Smooth muscle cell (in vitro differentiated cells): ENCODE measurements around the gene SYT9. TPM values are rescaled to one million over a fixed set of nuclear protein-coding genes. Genes with fewer than 3 reads are reported as not detected.

ENCODE experiments used
- DNase-seq: peaks from one replicate; lab custom pipeline; 2025; ENCODE audit not compliant: unreplicated experiment; lab: John Stamatoyannopoulos, UW
- H2AFZ ChIP-seq: fragments of 200-600 bp; sonication (generic); 2 replicates; pipeline ENCODE4 v1.6.0; 2016; ENCODE audit warnings: antibody characterized with exemption, low read depth, mild to moderate bottlenecking
- H3F3A ChIP-seq: fragments of 200-600 bp; sonication (generic); 2 replicates; pipeline ENCODE4 v1.6.0; 2017; ENCODE audit warnings: antibody characterized with exemption, low read depth
- H3K27ac ChIP-seq: fragments of 200-600 bp; sonication (generic); 2 replicates; pipeline ENCODE4 v1.5.1; 2016; ENCODE audit warnings: low read depth, mild to moderate bottlenecking
- H3K27me3 ChIP-seq: fragments of 200-600 bp; sonication (generic); 2 replicates; pipeline ENCODE4 v1.6.1; 2016; ENCODE audit warnings: low read depth, mild to moderate bottlenecking
- H3K36me3 ChIP-seq: fragments of 200-600 bp; sonication (generic); 2 replicates; pipeline ENCODE4 v1.5.1; 2016; ENCODE audit warnings: low read depth
- H3K4me1 ChIP-seq: fragments of 200-600 bp; sonication (generic); 2 replicates; pipeline ENCODE4 v1.5.1; 2016; ENCODE audit warnings: low read depth
- H3K4me2 ChIP-seq: fragments of 200-600 bp; sonication (generic); 2 replicates; pipeline ENCODE4 v1.6.0; 2016; ENCODE audit warnings: mild to moderate bottlenecking
- H3K4me3 ChIP-seq: fragments of 200-600 bp; sonication (generic); 2 replicates; pipeline ENCODE4 v1.5.1; 2016; ENCODE audit warnings: mild to moderate bottlenecking
- H3K79me2 ChIP-seq: fragments of 200-600 bp; sonication (generic); 2 replicates; pipeline ENCODE4 v1.6.0; 2016; ENCODE audit warnings: low read depth, mild to moderate bottlenecking
- H3K9ac ChIP-seq: fragments of 200-600 bp; sonication (generic); 2 replicates; pipeline ENCODE4 v1.6.0; 2016; ENCODE audit warnings: low read depth
- H3K9me3 ChIP-seq: fragments of 200-600 bp; sonication (generic); replicated peaks from 2 replicates; pipeline ENCODE4 v1.5.1; 2016; ENCODE audit warnings: low read depth
- H4K20me1 ChIP-seq: fragments of 200-600 bp; sonication (generic); 2 replicates; pipeline ENCODE4 v1.6.0; 2016; ENCODE audit warnings: low read depth
- WGBS: methylation state at CpG from one replicate; pipeline ENCODE4 v1.1.7; 2016; ENCODE audit warnings: low lambda C conversion rate; 5-methylcytosine and 5-hydroxymethylcytosine counted together
- polyA plus RNA-seq: library from polyadenylated mRNA; unstranded; fragments of >200 nt; fragmentation: Nextera tagmentation; extraction: Ambion mirVana; gene quantifications from 2 replicates; pipeline ENCODE4 v1.2.1, GENCODE V29; 2016
- total RNA-seq: library from RNA; depleted of rRNA; stranded (reverse); fragments of >200 nt; gene quantifications from 2 replicates; pipeline ENCODE4 v1.2.3, GENCODE V29; 2014
- TF ChIP-seq, protein P1 (sequence below): fragments of 200-600 bp; sonication (generic); IDR thresholded peaks from 2 replicates; pipeline ENCODE4 v1.5.1; 2017; ENCODE audit warnings: borderline replicate concordance, mild to moderate bottlenecking, antibody characterized with exemption; ENCODE audit not compliant: insufficient read depth, poor library complexity, severe bottlenecking

SYT9 gene
- total and polyA plus RNA-seq, 2 experiments from 2014 or later: 0.06 TPM; not detected in 1

DNA sequence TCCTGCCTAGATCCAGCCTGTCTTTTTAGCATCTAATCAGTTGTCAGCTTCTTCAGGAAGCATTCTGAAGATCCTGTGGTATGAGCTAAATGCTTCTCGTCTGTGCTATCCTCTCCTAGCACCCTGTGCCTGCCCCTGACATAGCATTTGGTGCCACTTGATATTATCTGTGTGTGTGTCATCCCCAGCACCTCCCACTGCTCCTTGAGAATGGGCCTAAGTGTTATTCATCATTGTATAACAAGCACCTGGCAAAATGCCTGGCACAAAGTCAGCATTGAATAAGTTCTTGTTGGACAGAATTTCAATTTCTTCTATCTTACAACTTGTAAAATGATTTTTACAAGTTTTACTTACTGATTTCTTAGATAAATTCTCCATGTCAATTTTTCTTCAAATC, 205.5 kb downstream of the SYT9 start:
- no peak overlapping the region for H2AFZ ChIP-seq
- 29% methylated on average over 1 of the region's 1 CpG for WGBS
- no peaks in the 10 kb centered on the region for H3K36me3 ChIP-seq
- no peaks in the 10 kb centered on the region for H3K27me3 ChIP-seq
- no peak overlapping the region for H3K27ac ChIP-seq
- TF ChIP-seq, protein P1, sequence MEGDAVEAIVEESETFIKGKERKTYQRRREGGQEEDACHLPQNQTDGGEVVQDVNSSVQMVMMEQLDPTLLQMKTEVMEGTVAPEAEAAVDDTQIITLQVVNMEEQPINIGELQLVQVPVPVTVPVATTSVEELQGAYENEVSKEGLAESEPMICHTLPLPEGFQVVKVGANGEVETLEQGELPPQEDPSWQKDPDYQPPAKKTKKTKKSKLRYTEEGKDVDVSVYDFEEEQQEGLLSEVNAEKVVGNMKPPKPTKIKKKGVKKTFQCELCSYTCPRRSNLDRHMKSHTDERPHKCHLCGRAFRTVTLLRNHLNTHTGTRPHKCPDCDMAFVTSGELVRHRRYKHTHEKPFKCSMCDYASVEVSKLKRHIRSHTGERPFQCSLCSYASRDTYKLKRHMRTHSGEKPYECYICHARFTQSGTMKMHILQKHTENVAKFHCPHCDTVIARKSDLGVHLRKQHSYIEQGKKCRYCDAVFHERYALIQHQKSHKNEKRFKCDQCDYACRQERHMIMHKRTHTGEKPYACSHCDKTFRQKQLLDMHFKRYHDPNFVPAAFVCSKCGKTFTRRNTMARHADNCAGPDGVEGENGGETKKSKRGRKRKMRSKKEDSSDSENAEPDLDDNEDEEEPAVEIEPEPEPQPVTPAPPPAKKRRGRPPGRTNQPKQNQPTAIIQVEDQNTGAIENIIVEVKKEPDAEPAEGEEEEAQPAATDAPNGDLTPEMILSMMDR: no peak
- H3K9me3 ChIP-seq: no peaks in the 10 kb centered on the region
- no peaks in the 10 kb centered on the region for H3F3A ChIP-seq
- H3K9ac ChIP-seq: no peak overlapping the region
- H3K4me2 ChIP-seq: no peak overlapping the region
- H3K79me2 ChIP-seq: no peaks in the 10 kb centered on the region
- H4K20me1 ChIP-seq: no peaks in the 10 kb centered on the region
- H3K4me3 ChIP-seq: no peak overlapping the region
- DNase-seq: no peak
- H3K4me1 ChIP-seq: no peaks in the 10 kb centered on the region

DNA sequence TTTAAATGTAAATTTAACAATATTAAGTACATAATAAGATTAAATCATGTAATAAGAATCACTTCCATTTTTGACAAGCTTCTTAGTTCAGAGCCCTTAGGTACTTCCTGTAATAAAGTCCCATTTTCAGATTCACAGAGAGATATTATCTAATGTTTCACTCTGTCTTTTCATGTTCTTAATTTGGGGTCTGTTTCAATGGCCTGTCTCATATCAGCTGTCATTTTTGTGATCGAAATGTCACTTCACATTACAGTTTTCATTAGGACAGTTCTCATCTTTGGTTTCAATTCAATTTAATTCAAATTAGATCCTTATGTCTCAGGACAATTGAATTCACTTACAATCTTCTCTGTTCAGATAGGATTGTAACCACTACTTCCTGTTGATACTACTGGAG, 211.0 kb downstream of the SYT9 start:
- 89% methylated on average over 1 of the region's 1 CpG for WGBS
- H4K20me1 ChIP-seq: no peaks in the 10 kb centered on the region
- no peaks in the 10 kb centered on the region for H3K4me1 ChIP-seq
- H3K9me3 ChIP-seq: no peaks in the 10 kb centered on the region
- no peak overlapping the region for H3K9ac ChIP-seq
- H3K4me2 ChIP-seq: no peak overlapping the region
- H3K27ac ChIP-seq: no peak overlapping the region
- H3F3A ChIP-seq: no peaks in the 10 kb centered on the region
- no peak for DNase-seq
- H2AFZ ChIP-seq: no peak overlapping the region
- H3K36me3 ChIP-seq: no peaks in the 10 kb centered on the region
- H3K4me3 ChIP-seq: no peak overlapping the region
- no peaks in the 10 kb centered on the region for H3K27me3 ChIP-seq
- H3K79me2 ChIP-seq: no peaks in the 10 kb centered on the region
- TF ChIP-seq, protein P1: no peak

DNA sequence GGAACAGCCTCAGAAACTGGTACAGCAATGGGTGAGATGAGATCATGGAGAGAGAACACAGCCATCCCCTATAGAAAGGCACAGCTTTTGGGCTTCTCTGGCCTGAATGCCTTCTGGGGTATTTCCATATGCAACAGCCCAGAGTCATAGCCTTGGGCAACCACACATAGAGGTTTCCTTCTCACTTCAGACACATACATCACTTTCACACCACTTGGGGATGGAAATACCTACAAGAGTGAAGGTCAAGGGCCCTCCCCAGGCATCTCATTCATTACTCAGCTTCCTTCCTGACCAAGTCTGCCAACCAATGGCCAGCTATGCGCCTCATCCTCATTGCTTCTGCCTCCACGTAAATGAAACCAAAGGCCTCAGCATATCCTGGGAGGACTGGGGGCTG, 215.9 kb downstream of the SYT9 start:
- Histone ChIP-seq H3K4me2 (no peak overlapping the region), H3K9me3 (no peaks in the 10 kb centered on the region), H3K4me3 (no peak overlapping the region), H3F3A (no peaks in the 10 kb centered on the region), H3K4me1 (no peaks in the 10 kb centered on the region), H3K9ac (no peak overlapping the region), H3K27me3 (no peaks in the 10 kb centered on the region), H3K79me2 (no peaks in the 10 kb centered on the region), H3K27ac (no peak overlapping the region), H2AFZ (no peak overlapping the region), H3K36me3 (no peaks in the 10 kb centered on the region), H4K20me1 (no peaks in the 10 kb centered on the region)
- WGBS: 91% methylated on average over 2 of the region's 2 CpGs
- no peak for DNase-seq
- TF ChIP-seq, protein P1: no peak

DNA sequence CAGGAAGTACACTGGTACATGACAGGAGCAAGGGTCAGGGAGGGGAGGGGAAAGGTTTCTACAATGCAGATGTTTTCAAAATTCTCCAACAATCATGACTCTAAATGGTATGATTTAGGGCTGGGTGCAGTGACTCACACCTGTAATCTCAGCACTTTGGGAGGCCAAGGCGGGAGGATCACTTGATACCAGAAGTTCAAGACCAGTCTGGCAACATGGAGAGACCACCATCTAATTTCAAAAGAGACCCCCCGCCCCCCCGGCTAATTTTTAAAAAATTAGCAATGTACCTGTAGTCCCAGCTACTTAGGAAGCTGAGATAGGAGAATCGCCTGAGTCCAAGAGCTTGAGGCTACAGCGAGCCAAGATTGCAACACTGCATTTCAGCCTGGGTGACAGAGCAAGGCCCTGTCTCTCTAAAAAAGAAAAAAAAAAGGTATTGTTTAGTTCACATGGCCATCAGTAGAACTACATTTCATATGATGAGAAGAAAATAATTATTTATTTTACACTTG, 217.7 kb downstream of the SYT9 start:
- Histone ChIP-seq H3K9ac (no peak overlapping the region), H3K27me3 (no peaks in the 10 kb centered on the region), H3K4me3 (no peak overlapping the region), H3K9me3 (no peaks in the 10 kb centered on the region), H3K4me2 (no peak overlapping the region), H3K79me2 (no peaks in the 10 kb centered on the region), H3F3A (no peaks in the 10 kb centered on the region), H4K20me1 (no peaks in the 10 kb centered on the region), H3K36me3 (no peaks in the 10 kb centered on the region), H3K27ac (no peak overlapping the region), H2AFZ (no peak overlapping the region), H3K4me1 (no peaks in the 10 kb centered on the region)
- no peak for DNase-seq
- WGBS: 94% methylated on average over 5 of the region's 5 CpGs
- TF ChIP-seq, protein P1: no peak
